ENCODE measurements around the gene HSPA14. TPM values are rescaled to one million over a fixed set of nuclear protein-coding genes. Genes with fewer than 3 reads are reported as not detected.
A peak's percentile ranks its signal among the peaks of the same experiment; 100 is the strongest.

Gene HSPA14
- total RNA-seq, 1 experiment from 2014 or later, result 41.0 TPM

DNA sequence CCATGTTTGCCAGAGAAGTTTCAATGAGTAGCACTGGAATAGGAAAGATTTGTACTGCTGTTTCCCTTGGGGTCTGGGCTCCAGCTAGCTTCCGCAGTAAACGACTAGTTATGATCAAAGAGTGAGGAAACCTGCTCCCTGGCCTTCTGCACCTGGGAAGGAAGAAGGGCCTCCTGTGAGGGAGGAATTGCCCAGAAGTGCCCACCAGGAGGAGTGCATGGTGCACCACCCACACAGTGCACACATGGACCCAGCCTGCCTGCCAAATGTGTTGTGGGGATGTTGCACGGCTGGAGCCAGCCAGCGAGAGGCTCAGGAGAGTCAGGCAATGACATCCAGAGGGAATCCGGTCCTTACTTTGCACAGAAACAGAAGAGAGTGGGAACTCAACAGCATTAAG, 36.4 kb upstream of the HSPA14 start:
- no peaks in the 10 kb centered on the region; the same call in 1 of the 2 replicates for H3K27me3 Mint-ChIP-seq (ENCODE audit: low read depth)
- H3K4me1 ChIP-seq (ENCODE audit: insufficient read depth, low read length), result no peaks in the 10 kb centered on the region
- H3K4me2 ChIP-seq (ENCODE audit: insufficient read depth, insufficient read length, low read length), result no peak overlapping the region
- H4K20me1 ChIP-seq (ENCODE audit: control insufficient read depth, insufficient read depth, insufficient read length), result no peaks in the 10 kb centered on the region
- no peaks in the 10 kb centered on the region for H3K23me2 ChIP-seq (ENCODE audit: insufficient read length, low read depth, low read length, poor library complexity, severe bottlenecking)
- H2AFZ ChIP-seq (ENCODE audit: low read length), result no peak overlapping the region
- no peak overlapping the region for H3K23ac ChIP-seq (ENCODE audit: insufficient read length, low read depth, low read length)
- no peaks in the 10 kb centered on the region for H3K9me3 Mint-ChIP-seq
- H3K27me3 ChIP-seq (ENCODE audit: insufficient read depth, low read length), result no peaks in the 10 kb centered on the region
- no peak overlapping the region for H3K4ac ChIP-seq (ENCODE audit: low read depth, low read length)
- no peak overlapping the region for H3K56ac ChIP-seq (ENCODE audit: insufficient read length, low read depth, low read length)
- no peaks in the 10 kb centered on the region; a peak in 1 of 4 replicates for H3K4me1 Mint-ChIP-seq
- H3K14ac ChIP-seq (ENCODE audit: insufficient read depth, low read length), result no peak overlapping the region
- no peak overlapping the region for H4K8ac ChIP-seq (replicated peaks; ENCODE audit: insufficient read length, low read depth, low read length)
- no peak overlapping the region for H2BK20ac ChIP-seq (ENCODE audit: low read depth, low read length, poor library complexity, severe bottlenecking)
- H3K27ac Mint-ChIP-seq, result no peak overlapping the region
- DNase-seq, result peak; percentile 30
- H3K79me1 ChIP-seq (ENCODE audit: insufficient read depth, low read depth, low read length, poor library complexity, severe bottlenecking), result no peaks in the 10 kb centered on the region
- no peak overlapping the region for H2AK5ac ChIP-seq (ENCODE audit: insufficient read length, low read length)
- no peak overlapping the region for H2BK120ac ChIP-seq (ENCODE audit: low read depth, low read length, poor library complexity, severe bottlenecking)
- no peak overlapping the region for H3K27ac ChIP-seq (ENCODE audit: insufficient read length, low read depth, low read length)
- H2BK12ac ChIP-seq (ENCODE audit: insufficient read length, low read depth, low read length), result no peak overlapping the region
- H2BK5ac ChIP-seq (ENCODE audit: insufficient read length, low read length), result no peak overlapping the region
- no peak overlapping the region for H4K91ac ChIP-seq (ENCODE audit: insufficient read length, low read depth, low read length)
- no peaks in the 10 kb centered on the region for H3K9me3 ChIP-seq (ENCODE audit: control insufficient read depth, low read depth, low read length)
- no peak overlapping the region for H3T11ph ChIP-seq (ENCODE audit: low read length)
- WGBS (ENCODE audit: extremely low coverage, insufficient read length, low lambda C conversion rate), result no CpG with 5 or more reads among the region's 5 CpGs
- H3K36me3 Mint-ChIP-seq (ENCODE audit: insufficient read depth in 1 of 3, low read depth in 3 of 3), result no peaks in the 10 kb centered on the region
- H3K79me2 ChIP-seq (ENCODE audit: insufficient read depth, low read length), result no peaks in the 10 kb centered on the region
- no peak overlapping the region for H4K5ac ChIP-seq (ENCODE audit: insufficient read length, low read depth, low read length)
- H3K4me3 Mint-ChIP-seq, result no peak overlapping the region
- no peak overlapping the region for H3K9ac ChIP-seq (ENCODE audit: extremely low read depth, insufficient read length, low read length)
- no peak overlapping the region for H3K18ac ChIP-seq (ENCODE audit: insufficient read length, low read depth, low read length)
- TF ChIP-seq, protein P1, sequence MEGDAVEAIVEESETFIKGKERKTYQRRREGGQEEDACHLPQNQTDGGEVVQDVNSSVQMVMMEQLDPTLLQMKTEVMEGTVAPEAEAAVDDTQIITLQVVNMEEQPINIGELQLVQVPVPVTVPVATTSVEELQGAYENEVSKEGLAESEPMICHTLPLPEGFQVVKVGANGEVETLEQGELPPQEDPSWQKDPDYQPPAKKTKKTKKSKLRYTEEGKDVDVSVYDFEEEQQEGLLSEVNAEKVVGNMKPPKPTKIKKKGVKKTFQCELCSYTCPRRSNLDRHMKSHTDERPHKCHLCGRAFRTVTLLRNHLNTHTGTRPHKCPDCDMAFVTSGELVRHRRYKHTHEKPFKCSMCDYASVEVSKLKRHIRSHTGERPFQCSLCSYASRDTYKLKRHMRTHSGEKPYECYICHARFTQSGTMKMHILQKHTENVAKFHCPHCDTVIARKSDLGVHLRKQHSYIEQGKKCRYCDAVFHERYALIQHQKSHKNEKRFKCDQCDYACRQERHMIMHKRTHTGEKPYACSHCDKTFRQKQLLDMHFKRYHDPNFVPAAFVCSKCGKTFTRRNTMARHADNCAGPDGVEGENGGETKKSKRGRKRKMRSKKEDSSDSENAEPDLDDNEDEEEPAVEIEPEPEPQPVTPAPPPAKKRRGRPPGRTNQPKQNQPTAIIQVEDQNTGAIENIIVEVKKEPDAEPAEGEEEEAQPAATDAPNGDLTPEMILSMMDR (conservative IDR thresholded peaks at IDR 0.05), result no peak; the same call in 1 of the 3 replicates
- H2BK15ac ChIP-seq (ENCODE audit: low read depth, low read length), result no peak overlapping the region
